IMR-90 (cell line): ENCODE measurements around the gene SYCN. TPM values are rescaled to one million over a fixed set of nuclear protein-coding genes. Genes with fewer than 3 reads are reported as not detected.

Experiments
- ATAC-seq: fragments of 200-7000 bp; cut with Tn5 transposase; 2 replicates; pipeline ENCODE4 v1.9.1; 2020; ENCODE audit warnings: low read depth, mild to moderate bottlenecking, moderate library complexity
- BruUV-seq: library from RNA; stranded (reverse); fragments of 400-500 nt; replicated peaks from 2 replicates; lab custom pipeline; 2021; lab: Mats Ljungman, UMichigan
- CTCF ChIA-PET: fragments of 300-600 bp; formaldehyde crosslinking; extraction: SDS; loops from one replicate; lab custom pipeline; 2021; ENCODE audit warnings: antibody characterized with exemption; lab: Yijun Ruan, JAX
- POLR2A ChIA-PET: fragments of 300-600 bp; sonication (Branson Sonifier 250); formaldehyde crosslinking; loops from one replicate; lab custom pipeline; 2022; ENCODE audit warnings: antibody characterized with exemption; ENCODE audit not compliant: unreplicated experiment; lab: Charles Lee
- DNase-seq: peaks from one replicate; pipeline ENCODE4 v3.0.0; 2013
- H2AFZ ChIP-seq: replicated peaks from 2 replicates; pipeline ENCODE3; 2013; ENCODE audit warnings: low read length, mild to moderate bottlenecking; ENCODE audit not compliant: poor library complexity
- H2AK5ac ChIP-seq: 2 replicates; pipeline ENCODE4 v1.6.1; 2013; ENCODE audit warnings: low read depth, low read length, inconsistent platforms
- H2AK9ac ChIP-seq: replicated peaks from 2 replicates; pipeline ENCODE3; 2013; ENCODE audit warnings: mild to moderate bottlenecking, low read depth, low read length, moderate library complexity; ENCODE audit not compliant: poor library complexity
- H2BK120ac ChIP-seq: 2 replicates; pipeline ENCODE4 v1.6.1; 2013; ENCODE audit warnings: low read depth, low read length, inconsistent platforms
- H2BK15ac ChIP-seq: 3 replicates; pipeline ENCODE4 v1.6.1; 2013; ENCODE audit warnings: low read depth, low read length, inconsistent platforms
- H2BK20ac ChIP-seq: 2 replicates; pipeline ENCODE4 v1.6.1; 2013; ENCODE audit warnings: low read depth, mild to moderate bottlenecking, inconsistent platforms, low read length, moderate library complexity
- H2BK5ac ChIP-seq: 2 replicates; pipeline ENCODE4 v1.6.1; 2013; ENCODE audit warnings: mild to moderate bottlenecking, low read depth, low read length, inconsistent platforms; ENCODE audit not compliant: poor library complexity, severe bottlenecking
- H3K14ac ChIP-seq: replicated peaks from 2 replicates; pipeline ENCODE4 v1.6.1; 2013; ENCODE audit warnings: low read depth, low read length, inconsistent platforms
- H3K18ac ChIP-seq: 2 replicates; pipeline ENCODE4 v1.6.1; 2013; ENCODE audit warnings: low read depth, low read length, control low read depth
- H3K23ac ChIP-seq: 2 replicates; pipeline ENCODE4 v1.6.1; 2013; ENCODE audit warnings: low read depth, low read length, inconsistent platforms
- H3K27ac ChIP-seq: 2 replicates; pipeline ENCODE4 v1.5.1; 2013; ENCODE audit warnings: mild to moderate bottlenecking, control low read depth, low read length; ENCODE audit not compliant: insufficient read depth
- H3K27me3 ChIP-seq: 2 replicates; pipeline ENCODE4 v1.6.1; 2013; ENCODE audit warnings: low read length; ENCODE audit not compliant: control insufficient read depth, insufficient read depth
- H3K36me3 ChIP-seq: 2 replicates; pipeline ENCODE4 v1.6.1; 2013; ENCODE audit warnings: low read length, mixed read lengths; ENCODE audit not compliant: control insufficient read depth, insufficient read depth
- H3K4ac ChIP-seq: 2 replicates; pipeline ENCODE4 v1.6.1; 2013; ENCODE audit warnings: low read depth, low read length, inconsistent platforms
- H3K4me1 ChIP-seq: 2 replicates; pipeline ENCODE4 v1.6.1; 2013; ENCODE audit warnings: low read length, mixed read lengths; ENCODE audit not compliant: control insufficient read depth, insufficient read depth
- H3K4me2 ChIP-seq: 2 replicates; pipeline ENCODE4 v1.6.1; 2013; ENCODE audit warnings: low read depth, mild to moderate bottlenecking, control low read depth, low read length, moderate library complexity
- H3K4me3 ChIP-seq: 2 replicates; pipeline ENCODE4 v1.5.1; 2013; ENCODE audit warnings: low read depth, mild to moderate bottlenecking, control low read depth, low read length, moderate library complexity; ENCODE audit not compliant: insufficient read depth
- H3K56ac ChIP-seq: 2 replicates; pipeline ENCODE4 v1.6.1; 2013; ENCODE audit warnings: low read length, inconsistent platforms; ENCODE audit not compliant: insufficient read depth; ENCODE audit errors: extremely low read depth
- H3K79me1 ChIP-seq, 2 experiments: 2 replicates each; pipeline ENCODE4 v1.6.1; 2013; ENCODE audit warnings: low read length in 2 of 2, inconsistent platforms in 1 of 2, low read depth in 1 of 2
- H3K9ac ChIP-seq: 2 replicates; pipeline ENCODE4 v1.6.1; 2013; ENCODE audit warnings: low read depth, low read length, control low read depth
- H3K9me1 ChIP-seq: 2 replicates; pipeline ENCODE4 v1.6.1; 2013; ENCODE audit warnings: low read length, inconsistent platforms; ENCODE audit not compliant: insufficient read depth
- H3K9me3 ChIP-seq: 2 replicates; pipeline ENCODE4 v1.6.1; 2013; ENCODE audit warnings: low read length; ENCODE audit not compliant: control insufficient read depth, insufficient read depth
- H4K20me1 ChIP-seq: 2 replicates; pipeline ENCODE4 v1.6.1; 2013; ENCODE audit warnings: low read length, inconsistent platforms; ENCODE audit not compliant: insufficient read depth
- H4K5ac ChIP-seq: 2 replicates; pipeline ENCODE4 v1.6.1; 2013; ENCODE audit warnings: mild to moderate bottlenecking, low read depth, low read length, control low read depth
- H4K8ac ChIP-seq, 2 experiments: 2 replicates each; pipeline ENCODE4 v1.6.1; 2013; ENCODE audit warnings: low read depth in 2 of 2, low read length in 2 of 2, control low read depth in 1 of 2, inconsistent platforms in 1 of 2
- H4K91ac ChIP-seq: 2 replicates; pipeline ENCODE4 v1.6.1; 2013; ENCODE audit warnings: low read depth, low read length, inconsistent platforms; ENCODE audit not compliant: insufficient read depth
- FOS ChIP-seq: fragments of 150-350 bp; IDR thresholded peaks from 2 replicates; pipeline ENCODE4 v1.6.1; 2016; ENCODE audit warnings: low read depth, low read length
- WGBS, 2 experiments: methylation state at CpG; one replicate each; pipeline versions ENCODE4 v1.1.5 to v1.1.7; 2013; ENCODE audit warnings: missing lambda C conversion rate in 2 of 2; ENCODE audit not compliant: insufficient read length in 1 of 2; ENCODE audit errors: extremely low coverage in 2 of 2; 5-methylcytosine and 5-hydroxymethylcytosine counted together
- dilution Hi-C: fragments of 300-500 bp; cut with HindIII; formaldehyde crosslinking; loops from one replicate; pipeline ENCODE4 v1.14.3; 2018; ENCODE audit warnings: low sequenced_read_pairs; ENCODE audit not compliant: unreplicated experiment
- in situ Hi-C: fragments of 300-500 bp; cut with MboI; formaldehyde crosslinking; loops from 3 replicates; pipeline ENCODE4 v1.14.3; 2019; ENCODE audit warnings: low sequenced_read_pairs, inconsistent platforms, mixed read lengths
- intact Hi-C: fragments of 100-400 bp; cut with micrococcal nuclease; formaldehyde crosslinking; loops from 2 replicates; pipeline ENCODE4 v1.10.0; 2022
- polyA plus RNA-seq, 3 experiments: library from polyadenylated mRNA; depleted of rRNA; stranded (reverse); fragments of >200 nt; gene quantifications; 2 replicates each; pipeline ENCODE4 v1.2.3, GENCODE V29; 2012; ENCODE audit warnings: low replicate concordance in 1 of 3
- total RNA-seq: library from RNA; depleted of rRNA; stranded (reverse); fragments of >200 nt; gene quantifications from 2 replicates; pipeline ENCODE4 v1.2.3, GENCODE V29; 2012

The SYCN gene
- total and polyA plus RNA-seq, 2 of the 4 experiments (the other 2 are of a cell fraction): not detected

DNA sequence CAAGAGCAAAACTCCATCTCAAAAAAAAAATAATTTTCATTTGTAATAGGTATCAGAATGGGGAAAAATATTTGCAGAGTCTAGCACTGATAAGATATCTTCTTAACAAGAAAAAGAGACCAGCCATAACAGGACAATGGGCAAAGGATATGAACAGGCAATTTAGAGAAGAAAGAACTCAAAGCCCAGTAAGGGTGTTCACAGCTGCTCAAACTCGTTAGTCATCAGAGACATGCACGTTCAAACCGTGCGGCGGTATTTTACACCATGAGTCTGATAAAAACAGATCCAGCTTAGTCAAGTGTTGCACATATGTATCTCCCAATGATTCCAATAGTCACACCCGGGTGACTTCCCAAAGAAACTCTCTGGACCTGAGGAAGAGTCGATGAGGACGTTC is 21.0 kb downstream of the SYCN start:
- in situ Hi-C loops: no loop called here
- no peaks in the 10 kb centered on the region for H3K4me1 ChIP-seq
- no peak overlapping the region for H3K4me3 ChIP-seq
- 100% methylated on average over 1 of the region's 8 CpGs; no CpG with 5 or more reads in 1 of the 2 experiments for WGBS, 2 experiments
- ATAC-seq (no peak), DNase-seq (no peak)
- dilution Hi-C loops: no loop called here
- H2AK9ac ChIP-seq: no peak overlapping the region
- no peak for TF ChIP-seq FOS
- no peaks in the 10 kb centered on the region for H3K9me1 ChIP-seq
- H2AK5ac ChIP-seq: no peak overlapping the region
- no peaks in the 10 kb centered on the region for H3K9me3 ChIP-seq
- no peaks in the 10 kb centered on the region for H4K20me1 ChIP-seq
- no peak overlapping the region for H4K91ac ChIP-seq
- no peak overlapping the region for H2AFZ ChIP-seq
- H3K79me1 ChIP-seq: no peaks in the 10 kb centered on the region
- H3K9ac ChIP-seq: no peak overlapping the region
- H4K8ac ChIP-seq: no peak overlapping the region
- H3K14ac ChIP-seq: no peak overlapping the region
- H2BK15ac ChIP-seq: no peak overlapping the region
- H3K4me2 ChIP-seq: no peak overlapping the region
- H2BK120ac ChIP-seq: no peak overlapping the region
- intact Hi-C loops: no loop called here
- H2BK5ac ChIP-seq: no peak overlapping the region
- CTCF ChIA-PET: no interaction called here
- no peak overlapping the region for H3K18ac ChIP-seq
- H2BK20ac ChIP-seq: no peak overlapping the region
- H4K5ac ChIP-seq: no peak overlapping the region
- H3K56ac ChIP-seq: no peak overlapping the region
- peaks cover 21% of the 10 kb centered on the region for H3K36me3 ChIP-seq
- POLR2A ChIA-PET: no interaction called here
- no peak overlapping the region for H3K23ac ChIP-seq
- no peaks in the 10 kb centered on the region for H3K27me3 ChIP-seq
- no TSS peak for BruUV-seq
- H3K27ac ChIP-seq: no peak overlapping the region
- no peak overlapping the region for H3K4ac ChIP-seq
